HCT116 (cell line): ENCODE data around the gene TRIM5. TPM values are rescaled to one million over a fixed set of nuclear protein-coding genes. Genes with fewer than 3 reads are reported as not detected.

ENCODE experiments used
- ATAC-seq: fragments of 200-7000 bp; cut with Tn5 transposase; 2 replicates; pipeline ENCODE4 v1.9.1; 2020; ENCODE audit warnings: mild to moderate bottlenecking, moderate library complexity
- BruUV-seq: library from RNA; stranded (reverse); fragments of 400-500 nt; replicated peaks from 2 replicates; lab custom pipeline; 2021; lab: Mats Ljungman, UMichigan
- CTCF ChIA-PET: fragments of 300-600 bp; sonication (Branson Sonifier 250); formaldehyde crosslinking; loops from one replicate; lab custom pipeline; 2021; ENCODE audit warnings: antibody characterized with exemption; lab: Charles Lee
- POLR2A ChIA-PET: fragments of 300-600, 350-600 bp; sonication (Branson Sonifier 250); formaldehyde crosslinking; loops from one replicate; lab custom pipeline; 2021; ENCODE audit warnings: antibody characterized with exemption; lab: Charles Lee
- RAD21 ChIA-PET, 2 experiments: fragments of 300-600 bp; sonication (Branson Sonifier 250); formaldehyde crosslinking; loops; one replicate each; lab custom pipeline; 2023; ENCODE audit warnings: low total read pairs in 2 of 2; ENCODE audit not compliant: uncharacterized antibody in 2 of 2, unreplicated experiment in 2 of 2, low non-redundant PET in 1 of 2; lab: Charles Lee
- DNase-seq: peaks from one replicate; pipeline ENCODE4 v3.0.0-alpha.2; 2010; ENCODE audit warnings: low read depth, low spot score
- H2AFZ ChIP-seq: fragments of 200-600 bp; shearing (Covaris generic), sonication (generic); 2 replicates; pipeline ENCODE4 v1.6.1; 2017; ENCODE audit warnings: low read depth, mixed run types, mixed read lengths, antibody characterized with exemption, low read length; ENCODE audit not compliant: poor library complexity, severe bottlenecking
- H3K27ac ChIP-seq: 2 replicates; pipeline ENCODE4 v1.5.1; 2012; ENCODE audit warnings: low read depth, low read length
- H3K27me3 ChIP-seq: fragments of 200-600 bp; sonication (generic); 2 replicates; pipeline ENCODE4 v1.6.1; 2016; ENCODE audit warnings: mixed run types, low read length, mixed read lengths; ENCODE audit not compliant: insufficient read depth
- H3K36me3 ChIP-seq, 2 experiments: fragments of 200-500 bp in 1 of 2; fragments of 200-600 bp in 1 of 2; sonication (Bioruptor generic) in 1 of 2; sonication (generic) in 1 of 2; 2 replicates each; pipeline versions ENCODE4 v1.5.1 to v1.6.1; 2014 to 2016; ENCODE audit warnings: low read length in 2 of 2, inconsistent platforms in 1 of 2, mixed read lengths in 1 of 2, mixed run types in 1 of 2; ENCODE audit not compliant: insufficient read depth in 2 of 2, control insufficient read depth in 1 of 2
- H3K4me1 ChIP-seq, 2 experiments: fragments of 200-600 bp in 1 of 2; sonication (generic) in 1 of 2; 2 replicates each; pipeline versions ENCODE4 v1.5.1 to v1.6.1; 2012 to 2017; ENCODE audit warnings: low read length in 2 of 2, inconsistent platforms in 1 of 2, mild to moderate bottlenecking in 1 of 2, mixed read lengths in 1 of 2, mixed run types in 1 of 2, moderate library complexity in 1 of 2; ENCODE audit not compliant: insufficient read depth in 2 of 2, control insufficient read depth in 1 of 2
- H3K4me2 ChIP-seq: fragments of 200-600 bp; sonication (generic); 2 replicates; pipeline ENCODE4 v1.6.1; 2017; ENCODE audit warnings: mixed run types, low read length, mixed read lengths
- H3K4me3 ChIP-seq, 2 experiments: fragments of 200-600 bp in 1 of 2; sonication (generic) in 1 of 2; replicated peaks in 1 of 2; 2 replicates each; pipeline ENCODE4 v1.5.1; 2011 to 2016; ENCODE audit warnings: low read length in 2 of 2, control low read depth in 1 of 2, low read depth in 1 of 2, mild to moderate bottlenecking in 1 of 2, mixed read lengths in 1 of 2, mixed run types in 1 of 2
- H3K79me2 ChIP-seq: fragments of 200-600 bp; sonication (generic); 2 replicates; pipeline ENCODE4 v1.6.1; 2017; ENCODE audit warnings: mild to moderate bottlenecking, mixed run types, low read length, moderate library complexity, mixed read lengths; ENCODE audit not compliant: insufficient read depth
- H3K9ac ChIP-seq: fragments of 200-600 bp; sonication (generic); 2 replicates; pipeline ENCODE4 v1.6.1; 2016; ENCODE audit warnings: low read length, mixed read lengths
- H3K9me2 ChIP-seq: fragments of 200-600 bp; sonication (generic), shearing (Covaris generic); 2 replicates; pipeline ENCODE4 v1.6.1; 2017; ENCODE audit warnings: mixed run types, mild to moderate bottlenecking, moderate library complexity; ENCODE audit not compliant: insufficient read depth
- H3K9me3 ChIP-seq, 2 experiments: fragments of 200-500 bp in 1 of 2; fragments of 200-600 bp in 1 of 2; sonication (Bioruptor generic) in 1 of 2; sonication (generic) in 1 of 2; 2 replicates each; pipeline ENCODE4 v1.6.1; 2014 to 2017; ENCODE audit warnings: low read length in 2 of 2, mixed read lengths in 2 of 2, inconsistent platforms in 1 of 2, low read depth in 1 of 2, mild to moderate bottlenecking in 1 of 2, mixed run types in 1 of 2, moderate library complexity in 1 of 2; ENCODE audit not compliant: control insufficient read depth in 1 of 2, insufficient read depth in 1 of 2
- H4K20me1 ChIP-seq: fragments of 200-600 bp; sonication (generic), shearing (Covaris generic); 2 replicates; pipeline ENCODE4 v1.6.1; 2017; ENCODE audit warnings: mixed run types, mild to moderate bottlenecking, moderate library complexity; ENCODE audit not compliant: insufficient read depth
- CEBPB ChIP-seq: IDR thresholded peaks from 2 replicates; pipeline ENCODE4 v1.6.1; 2012; ENCODE audit warnings: low read depth
- CTCF ChIP-seq, 3 experiments: fragments of 200-600 bp in 1 of 3; sonication (generic) in 1 of 3; IDR thresholded peaks in 2 of 3; conservative IDR thresholded peaks in 1 of 3; 2 replicates each; pipeline ENCODE4 v1.5.1; 2012 to 2017; ENCODE audit warnings: low read depth in 2 of 3, low read length in 2 of 3, antibody characterized with exemption in 1 of 3, borderline replicate concordance in 1 of 3, control low read depth in 1 of 3, mild to moderate bottlenecking in 1 of 3, mixed read lengths in 1 of 3, mixed run types in 1 of 3, moderate library complexity in 1 of 3; ENCODE audit not compliant: insufficient read depth in 1 of 3
- POLR2A ChIP-seq: IDR thresholded peaks from 2 replicates; pipeline ENCODE4 v1.7.0; 2011; ENCODE audit warnings: borderline replicate concordance; ENCODE audit not compliant: insufficient read depth, insufficient read length; ENCODE audit errors: extremely low read depth
- POLR2AphosphoS5 ChIP-seq: IDR thresholded peaks from 2 replicates; pipeline ENCODE4 v1.6.1; 2011; ENCODE audit warnings: mild to moderate bottlenecking, low read depth, low read length, moderate library complexity
- RAD21 ChIP-seq: IDR thresholded peaks from 2 replicates; pipeline ENCODE4 v1.6.1; 2012; ENCODE audit warnings: low read depth, mild to moderate bottlenecking
- SIN3A ChIP-seq: IDR thresholded peaks from 2 replicates; pipeline ENCODE4 v1.6.1; 2012; ENCODE audit warnings: low read depth
- TCF7L2 ChIP-seq: IDR thresholded peaks from 2 replicates; pipeline ENCODE4 v1.7.0; 2011; ENCODE audit warnings: borderline replicate concordance, inconsistent platforms; ENCODE audit not compliant: insufficient read depth, insufficient read length; ENCODE audit errors: extremely low read depth
- intact Hi-C: fragments of 100-400 bp; cut with micrococcal nuclease; formaldehyde crosslinking; loops from 2 replicates; pipeline ENCODE4 v1.10.0; 2022
- total RNA-seq: library from RNA; stranded (reverse); gene quantifications from one replicate; pipeline ENCODE4 v1.2.1, GENCODE V29; 2021; ENCODE audit not compliant: unreplicated experiment
- TF ChIP-seq, protein P1 (sequence below): IDR thresholded peaks from 2 replicates; pipeline ENCODE4 v1.6.1; 2012

Gene TRIM5
- total RNA-seq, 1 experiment from 2014 or later, result 13.7 TPM

- no peaks in the 10 kb centered on the region for H3K36me3 ChIP-seq
- no peaks in the 10 kb centered on the region for H3K79me2 ChIP-seq
- ChIA-PET CTCF (no interaction called here), RAD21 (no interaction called here), POLR2A (no interaction called here)
- BruUV-seq, result no TSS peak
- H3K4me3 ChIP-seq, result no peak overlapping the region
- H3K4me1 ChIP-seq, result no peaks in the 10 kb centered on the region
- no peaks in the 10 kb centered on the region for H3K9me3 ChIP-seq
- H4K20me1 ChIP-seq, result no peaks in the 10 kb centered on the region
- H3K27ac ChIP-seq, result no peak overlapping the region
- intact Hi-C loops, result no loop called here
- H3K27me3 ChIP-seq, result no peaks in the 10 kb centered on the region
- H3K9me2 ChIP-seq, result no peaks in the 10 kb centered on the region
- ATAC-seq (no peak), DNase-seq (no peak)
- H2AFZ ChIP-seq, result no peak overlapping the region
- no peak overlapping the region for H3K9ac ChIP-seq
- H3K4me2 ChIP-seq, result no peak overlapping the region
- TF ChIP-seq, protein P1, sequence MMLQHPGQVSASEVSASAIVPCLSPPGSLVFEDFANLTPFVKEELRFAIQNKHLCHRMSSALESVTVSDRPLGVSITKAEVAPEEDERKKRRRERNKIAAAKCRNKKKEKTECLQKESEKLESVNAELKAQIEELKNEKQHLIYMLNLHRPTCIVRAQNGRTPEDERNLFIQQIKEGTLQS, result no peak
- TF ChIP-seq POLR2AphosphoS5, result no peak
- TF ChIP-seq RAD21, result no peak
- no peak for TF ChIP-seq CTCF (IDR thresholded peaks at IDR 0.05 in 2 of 3, conservative IDR thresholded peaks at IDR 0.05 in 1 of 3; ENCODE audit: borderline replicate concordance in 1 of 3, insufficient read depth in 1 of 3, low read depth in 2 of 3, low read length in 2 of 3)
- TF ChIP-seq CEBPB, result no peak
- TF ChIP-seq POLR2A, result no peak
These were observed 52.8 kb downstream of the TRIM5 start for GRCh38 chr11:5631969-5632635.

DNA sequence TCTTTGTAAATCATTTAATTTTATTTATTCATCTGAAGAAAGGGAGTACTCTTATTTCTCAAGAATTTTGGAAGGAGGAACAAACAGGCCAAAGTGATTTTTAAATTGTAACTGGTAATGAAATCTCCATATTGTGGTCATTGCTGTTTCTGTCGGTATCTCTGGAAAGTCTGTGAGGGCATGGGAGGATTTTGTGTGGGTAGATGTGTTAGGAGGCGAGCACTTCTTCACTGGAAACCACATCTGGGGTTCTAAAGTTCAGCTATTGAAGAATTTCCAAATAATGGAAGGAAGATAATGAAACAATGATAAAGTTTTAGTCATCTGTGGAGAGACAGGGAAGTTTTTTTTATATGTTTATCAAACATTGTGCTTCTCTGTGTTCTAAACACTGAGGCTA is 53.5 kb downstream of the TRIM5 start:
- Histone ChIP-seq H3K9me2 (no peaks in the 10 kb centered on the region), H3K9me3 (no peaks in the 10 kb centered on the region), H3K27me3 (no peaks in the 10 kb centered on the region), H3K79me2 (no peaks in the 10 kb centered on the region), H3K4me1 (no peaks in the 10 kb centered on the region), H3K36me3 (no peaks in the 10 kb centered on the region), H3K4me3 (no peak overlapping the region), H3K4me2 (no peak overlapping the region), H3K9ac (no peak overlapping the region), H2AFZ (no peak overlapping the region), H3K27ac (no peak overlapping the region), H4K20me1 (no peaks in the 10 kb centered on the region)
- POLR2A ChIA-PET, result no interaction called here
- intact Hi-C loops, result no loop called here
- RAD21 ChIA-PET, result no interaction called here
- CTCF ChIA-PET, result no interaction called here
- TF ChIP-seq SIN3A, result no peak
- no peak for TF ChIP-seq POLR2A
- no peak for TF ChIP-seq TCF7L2
- DNase-seq (no peak), ATAC-seq (no peak)
- BruUV-seq, result no TSS peak
